GM18519 (cell line): ENCODE measurements around the gene SHROOM3.

ENCODE experiments used
- ATAC-seq: cut with Tn5 transposase; IDR thresholded peaks from one replicate; pipeline ENCODE4 v1.9.1; 2021; ENCODE audit warnings: mild to moderate bottlenecking, moderate library complexity; ENCODE audit not compliant: unreplicated experiment, low FRiP score

SHROOM3 gene

GRCh38 chr4:76736414-76736813 is 301.4 kb downstream of the SHROOM3 start:
- no peak for ATAC-seq

GRCh38 chr4:76737180-76737579 is 302.2 kb downstream of the SHROOM3 start:
- no peak for ATAC-seq

GRCh38 chr4:76737771-76738085 is 302.7 kb downstream of the SHROOM3 start:
- no peak for ATAC-seq

DNA sequence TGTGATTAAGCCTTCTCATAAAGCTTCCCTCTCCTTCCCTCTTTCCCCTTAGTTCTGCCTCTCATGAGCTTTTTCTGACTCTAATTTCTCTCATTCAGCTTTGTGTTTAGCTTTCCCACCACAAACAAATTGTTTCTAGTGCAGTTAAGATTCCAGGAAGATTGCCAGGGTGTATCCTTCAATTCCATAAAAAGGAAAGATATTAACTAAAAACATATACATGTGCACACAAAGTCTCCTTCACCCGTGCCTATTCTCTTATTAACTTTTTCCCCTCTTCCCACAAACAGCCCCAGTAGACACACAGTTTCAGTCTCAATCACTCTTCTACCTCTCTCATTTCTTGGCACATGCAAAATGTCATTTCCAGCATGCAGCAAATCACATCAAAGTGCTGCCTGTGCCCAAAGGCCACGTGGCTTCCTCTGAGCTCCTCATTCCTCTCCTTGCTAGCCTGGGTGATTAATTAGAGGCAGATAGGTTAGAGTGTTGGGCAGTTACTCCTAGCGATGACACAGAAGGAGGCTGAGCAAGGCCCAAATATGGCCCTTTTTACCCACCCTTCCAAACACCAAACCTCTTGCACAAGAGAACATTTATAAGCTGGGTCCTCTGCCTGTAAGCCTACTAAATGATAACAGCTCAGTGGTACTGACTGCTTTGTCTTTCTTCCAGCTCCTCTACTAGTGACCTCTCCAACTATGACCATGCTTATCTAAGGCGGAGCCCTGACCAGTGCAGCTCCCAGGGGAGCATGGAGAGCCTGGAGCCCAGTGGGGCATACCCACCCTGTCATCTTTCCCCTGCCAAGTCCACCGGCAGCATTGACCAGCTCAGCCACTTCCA is 303.3 kb downstream of the SHROOM3 start:
- ATAC-seq, result no peak

- ATAC-seq, result no peak
Observed at GRCh38 chr4:76740192-76740591, 305.2 kb downstream of the SHROOM3 start.

- ATAC-seq, result no peak
Observed at GRCh38 chr4:76740866-76741662, 306.0 kb downstream of the SHROOM3 start.

DNA sequence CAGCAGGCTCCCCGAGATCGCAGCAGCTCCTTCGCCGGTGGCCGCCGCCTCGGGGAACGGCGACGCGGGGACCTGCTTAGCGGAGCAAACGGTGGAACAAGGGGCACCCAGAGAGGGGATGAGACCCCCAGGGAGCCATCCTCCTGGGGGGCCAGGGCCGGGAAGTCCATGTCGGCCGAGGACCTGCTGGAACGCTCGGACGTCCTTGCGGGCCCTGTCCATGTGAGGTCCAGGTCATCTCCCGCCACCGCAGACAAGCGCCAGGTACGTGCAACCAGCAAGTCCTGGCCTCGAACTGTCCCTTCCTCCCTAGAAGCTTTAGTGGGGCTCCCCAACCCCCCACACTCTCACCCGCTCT is 306.6 kb downstream of the SHROOM3 start:
- ATAC-seq, result no peak

- ATAC-seq, result no peak
Observed at GRCh38 chr4:76744241-76744921, 309.4 kb downstream of the SHROOM3 start.

DNA sequence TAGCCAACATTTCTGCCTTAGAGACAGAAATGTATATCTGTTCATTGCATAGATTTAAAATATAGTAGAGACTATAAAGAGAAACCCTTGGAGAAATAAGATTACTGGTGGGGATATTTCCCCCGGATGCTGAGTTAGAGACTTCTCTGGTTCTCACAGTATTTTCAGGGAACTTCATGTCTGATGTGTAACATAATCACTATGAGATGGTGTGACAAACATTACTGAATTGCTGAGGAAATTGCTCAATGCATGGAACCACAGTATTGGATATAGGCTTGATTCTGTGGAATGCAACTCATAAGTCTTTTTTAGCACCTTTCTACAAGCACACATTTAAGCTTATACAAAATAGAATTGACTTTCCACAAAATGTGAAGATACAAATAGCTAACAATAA is 310.2 kb downstream of the SHROOM3 start:
- ATAC-seq, result no peak

DNA sequence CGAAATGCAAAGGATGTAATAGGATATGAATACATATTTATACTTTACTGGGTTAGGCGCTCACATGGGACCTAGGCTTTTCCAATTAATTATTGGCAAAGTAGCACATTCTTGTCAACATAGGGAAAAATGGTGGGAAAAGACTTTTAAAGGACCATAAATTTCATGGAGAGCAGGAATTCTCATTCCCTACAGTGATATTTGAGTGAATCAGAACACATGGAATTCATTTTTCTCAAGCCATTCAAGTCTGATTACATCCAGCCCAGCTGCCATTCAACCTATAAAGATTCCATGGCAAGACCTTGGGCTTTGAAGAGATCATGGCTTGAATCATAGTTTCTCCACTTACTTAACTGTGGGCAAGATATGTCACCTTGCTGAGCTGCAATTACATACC is 312.5 kb downstream of the SHROOM3 start:
- ATAC-seq, result no peak

DNA sequence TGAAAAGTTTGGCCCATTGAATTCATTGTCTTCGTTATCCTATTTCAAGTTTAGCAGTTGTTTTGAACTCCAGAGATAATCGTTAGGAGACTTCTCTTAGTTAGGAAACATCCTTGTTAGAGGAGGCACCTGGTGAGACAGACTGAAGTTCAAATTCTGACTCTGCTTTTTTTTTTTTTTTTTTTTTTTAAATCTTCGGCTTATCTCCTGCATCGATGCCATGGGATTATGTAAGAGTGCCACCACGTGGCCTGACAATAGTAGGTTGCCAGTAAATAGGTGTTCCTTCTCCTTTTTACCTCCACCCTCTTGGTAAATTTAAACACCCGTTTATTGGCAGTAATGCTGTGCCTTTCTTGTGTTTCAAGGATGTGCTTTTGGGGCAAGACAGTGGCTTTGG is 313.6 kb downstream of the SHROOM3 start:
- ATAC-seq, result no peak

GRCh38 chr4:76749355-76749754 is 314.3 kb downstream of the SHROOM3 start:
- no peak for ATAC-seq

GRCh38 chr4:76750716-76751115 is 315.7 kb downstream of the SHROOM3 start:
- no peak for ATAC-seq

DNA sequence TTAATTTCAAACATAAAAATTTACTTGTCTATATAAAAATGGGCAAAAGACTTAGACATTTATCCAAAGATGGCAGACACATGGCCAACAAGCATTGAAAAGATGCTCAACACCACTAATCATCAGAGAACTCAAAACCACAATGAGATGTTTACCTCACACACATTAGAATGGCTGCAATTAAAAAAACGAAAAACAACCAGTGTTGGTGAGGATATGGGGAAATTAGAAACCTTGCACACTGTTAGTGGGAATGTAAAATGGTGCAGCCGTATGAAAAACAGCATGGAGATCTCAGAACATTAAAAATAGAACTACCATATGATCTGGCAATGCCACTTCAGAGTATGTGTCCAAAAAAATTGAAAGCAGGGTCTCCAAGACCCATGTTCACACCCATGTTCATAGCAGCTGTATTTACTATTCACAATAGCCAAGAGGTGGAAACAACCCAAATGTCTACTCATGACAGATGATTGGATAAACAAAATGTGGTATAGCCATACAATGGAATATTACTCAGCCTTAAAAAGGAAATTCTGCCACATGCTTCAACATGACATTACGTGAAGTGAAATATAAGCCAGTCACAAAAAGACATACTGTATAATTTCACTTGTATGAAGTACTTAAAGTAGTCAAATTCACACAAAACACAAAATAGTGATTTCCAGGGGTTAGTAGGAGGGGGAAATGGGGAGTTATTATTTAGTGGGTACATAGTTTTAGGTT is 316.7 kb downstream of the SHROOM3 start:
- no peak for ATAC-seq

DNA sequence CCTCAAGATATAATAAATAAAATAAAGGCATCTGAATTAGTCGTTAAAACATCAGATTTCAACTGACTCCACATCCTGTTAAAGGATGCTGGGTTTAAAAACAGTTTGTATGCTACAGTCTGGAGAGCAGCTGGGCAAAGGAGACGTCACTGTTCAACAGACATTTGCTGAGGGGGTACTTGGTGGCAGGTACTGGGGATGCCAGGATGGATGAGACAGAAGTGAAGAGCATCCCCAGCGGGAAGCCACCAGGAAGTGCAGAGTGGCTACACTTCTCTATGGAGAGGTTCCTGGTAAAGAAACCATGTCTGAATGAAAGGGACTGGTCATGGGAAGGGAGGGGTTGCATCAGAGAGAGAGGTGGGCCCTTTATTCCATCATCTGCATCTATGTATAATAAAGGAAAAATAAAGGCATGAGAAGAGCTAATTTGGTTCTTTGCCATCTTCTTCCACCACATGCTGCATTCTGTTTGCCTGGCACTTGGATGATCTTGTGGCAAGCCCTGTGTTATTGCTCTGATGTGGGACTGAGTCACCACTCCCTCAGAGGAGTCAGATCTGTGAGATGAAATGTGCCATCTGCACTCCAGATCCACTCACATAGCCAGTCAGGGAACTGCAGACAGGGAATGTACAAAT is 318.0 kb downstream of the SHROOM3 start:
- ATAC-seq, result no peak

GRCh38 chr4:76753814-76754213 is 318.8 kb downstream of the SHROOM3 start:
- no peak for ATAC-seq

DNA sequence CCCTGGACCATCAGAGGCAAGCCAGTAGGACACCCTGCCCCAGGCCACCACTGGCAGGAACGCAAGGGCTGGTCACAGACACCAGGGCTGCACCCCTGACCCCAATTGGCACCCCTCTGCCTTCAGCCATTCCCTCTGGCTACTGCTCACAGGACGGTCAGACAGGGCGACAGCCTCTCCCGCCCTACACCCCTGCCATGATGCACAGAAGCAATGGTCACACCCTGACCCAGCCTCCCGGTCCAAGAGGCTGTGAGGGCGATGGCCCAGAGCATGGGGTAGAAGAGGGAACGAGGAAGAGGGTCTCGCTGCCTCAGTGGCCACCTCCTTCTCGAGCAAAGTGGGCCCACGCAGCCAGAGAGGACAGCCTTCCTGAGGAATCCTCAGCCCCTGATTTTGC is 319.4 kb downstream of the SHROOM3 start:
- no peak for ATAC-seq

GRCh38 chr4:76755756-76756155 is 320.7 kb downstream of the SHROOM3 start:
- no peak for ATAC-seq

GRCh38 chr4:76756416-76756815 is 321.4 kb downstream of the SHROOM3 start:
- no peak for ATAC-seq

DNA sequence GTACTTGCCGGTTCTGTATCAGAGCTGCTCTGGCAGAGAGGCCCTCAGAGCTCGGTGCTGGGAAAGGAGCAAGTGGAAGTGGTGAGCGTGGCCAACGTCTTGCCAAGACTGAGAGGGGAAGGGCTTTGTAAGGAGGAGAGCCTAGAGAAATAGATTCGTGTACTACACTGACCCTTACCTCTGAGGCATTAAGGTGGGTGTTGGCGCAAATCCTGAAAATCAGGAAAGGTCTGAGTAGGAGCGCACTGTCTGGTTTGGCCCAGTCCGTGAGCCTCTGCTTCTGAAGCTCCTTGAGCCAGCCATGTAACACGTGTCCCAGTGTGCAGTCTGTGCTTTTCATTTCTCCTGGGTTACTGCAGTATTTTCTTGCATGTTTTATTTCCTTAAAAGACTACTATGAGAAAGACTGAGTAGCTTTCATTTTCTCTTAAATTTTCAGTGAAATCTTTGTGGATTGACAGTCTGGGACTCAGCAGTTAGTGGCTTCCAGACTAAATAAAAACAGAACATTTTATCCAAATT is 322.4 kb downstream of the SHROOM3 start:
- ATAC-seq, result no peak
